H9 (cell line): ENCODE measurements around the gene POLR2L. TPM values are rescaled to one million over a fixed set of nuclear protein-coding genes. Genes with fewer than 3 reads are reported as not detected.

Experiments used
- DNase-seq: peaks from one replicate; pipeline ENCODE4 v3.0.0-alpha.2; 2017
- H2AFZ ChIP-seq: one replicate; pipeline ENCODE4 v1.6.1; 2013; ENCODE audit warnings: mild to moderate bottlenecking, low read length, control low read depth, moderate library complexity
- H2AK5ac ChIP-seq: 2 replicates; pipeline ENCODE4 v1.6.1; 2013; ENCODE audit warnings: low read length, control low read depth, mixed read lengths; ENCODE audit not compliant: insufficient read length
- H2BK120ac ChIP-seq: one replicate; pipeline ENCODE4 v1.6.1; 2013; ENCODE audit warnings: low read depth, mild to moderate bottlenecking, low read length, control low read depth, inconsistent platforms; ENCODE audit not compliant: poor library complexity, severe bottlenecking
- H2BK12ac ChIP-seq: 2 replicates; pipeline ENCODE4 v1.6.1; 2013; ENCODE audit warnings: low read length, control low read depth, mixed read lengths, low read depth; ENCODE audit not compliant: insufficient read length
- H2BK15ac ChIP-seq: 2 replicates; pipeline ENCODE4 v1.6.1; 2013; ENCODE audit warnings: low read depth, low read length, control low read depth
- H2BK20ac ChIP-seq: one replicate; pipeline ENCODE4 v1.6.1; 2013; ENCODE audit warnings: low read depth, mild to moderate bottlenecking, low read length, control low read depth, inconsistent platforms; ENCODE audit not compliant: poor library complexity, severe bottlenecking
- H2BK5ac ChIP-seq: 2 replicates; pipeline ENCODE4 v1.6.1; 2013; ENCODE audit warnings: low read length, control low read depth, mixed read lengths; ENCODE audit not compliant: insufficient read length
- H3K14ac ChIP-seq: 2 replicates; pipeline ENCODE4 v1.6.1; 2013; ENCODE audit warnings: low read length, control low read depth; ENCODE audit not compliant: insufficient read depth
- H3K18ac ChIP-seq: 2 replicates; pipeline ENCODE4 v1.6.1; 2013; ENCODE audit warnings: low read depth, mild to moderate bottlenecking, mixed read lengths, low read length, control low read depth; ENCODE audit not compliant: insufficient read length
- H3K23ac ChIP-seq: 2 replicates; pipeline ENCODE4 v1.6.1; 2013; ENCODE audit warnings: low read length, control low read depth, mixed read lengths, low read depth; ENCODE audit not compliant: insufficient read length
- H3K23me2 ChIP-seq: 2 replicates; pipeline ENCODE4 v1.6.1; 2013; ENCODE audit warnings: low read depth, mild to moderate bottlenecking, mixed read lengths, low read length, control low read depth; ENCODE audit not compliant: insufficient read length, poor library complexity, severe bottlenecking
- H3K27ac ChIP-seq: 2 replicates; pipeline ENCODE4 v1.5.1; 2013; ENCODE audit warnings: low read length, control low read depth, mixed read lengths, low read depth; ENCODE audit not compliant: insufficient read length
- H3K27me3 ChIP-seq: 2 replicates; pipeline ENCODE4 v1.6.1; 2013; ENCODE audit warnings: low read length, control low read depth, inconsistent platforms; ENCODE audit not compliant: insufficient read depth
- H3K4ac ChIP-seq: 2 replicates; pipeline ENCODE4 v1.6.1; 2013; ENCODE audit warnings: low read depth, mild to moderate bottlenecking, control low read depth, inconsistent platforms, low read length, moderate library complexity
- H3K4me1 ChIP-seq: 2 replicates; pipeline ENCODE4 v1.6.1; 2013; ENCODE audit warnings: low read length, control low read depth, inconsistent platforms; ENCODE audit not compliant: insufficient read depth
- H3K4me2 ChIP-seq: 2 replicates; pipeline ENCODE4 v1.6.1; 2013; ENCODE audit warnings: low read length, control low read depth, mixed read lengths; ENCODE audit not compliant: insufficient read length, insufficient read depth
- H3K56ac ChIP-seq: 2 replicates; pipeline ENCODE4 v1.6.1; 2013; ENCODE audit warnings: low read depth, mild to moderate bottlenecking, mixed read lengths, low read length, control low read depth; ENCODE audit not compliant: insufficient read length
- H3K79me1 ChIP-seq: 2 replicates; pipeline ENCODE4 v1.6.1; 2013; ENCODE audit warnings: low read depth, mild to moderate bottlenecking, moderate library complexity, low read length, control low read depth, inconsistent platforms; ENCODE audit not compliant: insufficient read depth, poor library complexity, severe bottlenecking
- H3K79me2 ChIP-seq: 2 replicates; pipeline ENCODE4 v1.6.1; 2013; ENCODE audit warnings: low read length, control low read depth, inconsistent platforms; ENCODE audit not compliant: insufficient read depth
- H3K9ac ChIP-seq: 2 replicates; pipeline ENCODE4 v1.6.1; 2013; ENCODE audit warnings: low read length, control low read depth, mixed read lengths; ENCODE audit not compliant: insufficient read length; ENCODE audit errors: extremely low read depth
- H3K9me3 ChIP-seq: one replicate; pipeline ENCODE4 v1.6.1; 2013; ENCODE audit warnings: low read depth, low read length, inconsistent platforms; ENCODE audit not compliant: control insufficient read depth
- H3T11ph ChIP-seq: one replicate; pipeline ENCODE4 v1.6.1; 2013; ENCODE audit warnings: mild to moderate bottlenecking, low read length, control low read depth, inconsistent platforms
- H4K20me1 ChIP-seq: one replicate; pipeline ENCODE4 v1.6.1; 2013; ENCODE audit not compliant: control insufficient read depth, insufficient read length, insufficient read depth
- H4K5ac ChIP-seq: 2 replicates; pipeline ENCODE4 v1.6.1; 2013; ENCODE audit warnings: low read depth, mild to moderate bottlenecking, mixed read lengths, low read length, control low read depth; ENCODE audit not compliant: insufficient read length
- H4K8ac ChIP-seq: replicated peaks from 2 replicates; pipeline ENCODE4 v1.6.1; 2013; ENCODE audit warnings: low read length, control low read depth, mixed read lengths, low read depth; ENCODE audit not compliant: insufficient read length
- H4K91ac ChIP-seq: 2 replicates; pipeline ENCODE4 v1.6.1; 2013; ENCODE audit warnings: low read depth, mild to moderate bottlenecking, moderate library complexity, mixed read lengths, low read length, control low read depth; ENCODE audit not compliant: insufficient read length
- H3K27ac Mint-ChIP-seq, 3 experiments: 2 replicates in 2 of 3; 3 replicates in 1 of 3; pipeline ENCODE4 v1.8.0; 2020 to 2021; ENCODE audit warnings: mixed read lengths in 3 of 3, mild to moderate bottlenecking in 1 of 3, moderate library complexity in 1 of 3
- H3K27me3 Mint-ChIP-seq: 2 replicates; pipeline ENCODE4 v1.8.0; 2021; ENCODE audit warnings: low read depth, mild to moderate bottlenecking, moderate library complexity, mixed read lengths
- H3K36me3 Mint-ChIP-seq, 3 experiments: 2 replicates in 2 of 3; 3 replicates in 1 of 3; pipeline ENCODE4 v1.8.0; 2020 to 2021; ENCODE audit warnings: low read depth in 3 of 3, mixed read lengths in 3 of 3; ENCODE audit not compliant: insufficient read depth in 1 of 3
- H3K4me1 Mint-ChIP-seq, 2 experiments: 2 replicates each; pipeline ENCODE4 v1.8.0; 2020; ENCODE audit warnings: mixed read lengths in 2 of 2
- H3K4me3 Mint-ChIP-seq, 2 experiments: 2 replicates in 1 of 2; 3 replicates in 1 of 2; pipeline ENCODE4 v1.8.0; 2020 to 2021; ENCODE audit warnings: mild to moderate bottlenecking in 2 of 2, mixed read lengths in 2 of 2, moderate library complexity in 1 of 2
- H3K9me3 Mint-ChIP-seq, 2 experiments: 2 replicates in 1 of 2; 3 replicates in 1 of 2; pipeline ENCODE4 v1.8.0; 2020; ENCODE audit warnings: mild to moderate bottlenecking in 2 of 2, mixed read lengths in 2 of 2, moderate library complexity in 1 of 2
- CTCF ChIP-seq: fragments of 200-600 bp; sonication (generic); conservative IDR thresholded peaks from 3 replicates; pipeline ENCODE4 v1.8.0; 2021; ENCODE audit warnings: antibody characterized with exemption, mild to moderate bottlenecking
- WGBS: extraction: QIAGEN DNeasy Blood & Tissue Kit; methylation state at CpG from one replicate; pipeline ENCODE4 v1.1.7; 2013; ENCODE audit warnings: missing lambda C conversion rate, low lambda C conversion rate, mixed read lengths; ENCODE audit not compliant: insufficient read length; ENCODE audit errors: extremely low coverage; 5-methylcytosine and 5-hydroxymethylcytosine counted together
- total RNA-seq: library from RNA; stranded (reverse); gene quantifications from 2 replicates; pipeline ENCODE4 v1.2.1, GENCODE V29; 2021

POLR2L gene
- total RNA-seq, 1 experiment from 2014 or later, result 135 TPM

GRCh38 chr11:880447-880846 lies 38.1 kb upstream of the POLR2L start:
- Histone ChIP-seq H3K9ac (no peak overlapping the region), H3K4me2 (no peak overlapping the region), H3K4me1 (0 out of 2 replicates have a peak, but pooled peaks cover 2% of the 10 kb centered on the region), H3K79me2 (no peaks in the 10 kb centered on the region), H2AFZ (no peak overlapping the region), H3K23me2 (no peaks in the 10 kb centered on the region), H3K27me3 (no peaks in the 10 kb centered on the region), H2AK5ac (no peak overlapping the region), H4K20me1 (no peaks in the 10 kb centered on the region), H3K56ac (no peak overlapping the region), H3K14ac (no peak overlapping the region), H3K18ac (no peak overlapping the region), H4K8ac (no peak overlapping the region), H3T11ph (no peak overlapping the region), H2BK12ac (no peak overlapping the region), H4K5ac (no peak overlapping the region), H4K91ac (no peak overlapping the region), H2BK15ac (no peak overlapping the region), H2BK5ac (no peak overlapping the region), H2BK120ac (no peak overlapping the region), H3K4ac (no peak overlapping the region), H2BK20ac (no peak overlapping the region), H3K9me3 (no peaks in the 10 kb centered on the region), H3K79me1 (no peaks in the 10 kb centered on the region), H3K23ac (no peak overlapping the region), H3K27ac (no peak overlapping the region)
- Mint-ChIP-seq H3K36me3 (peaks cover 27 to 52% (median 52%) of the 10 kb centered on the region in 3 experiments), H3K27me3 (no peaks in the 10 kb centered on the region), H3K4me1 (peaks cover 2 to 3% of the 10 kb centered on the region in 2 experiments; a peak in 3 of 4 replicates), H3K27ac (no peak overlapping the region; a peak in 1 of 7 replicates), H3K9me3 (no peaks in the 10 kb centered on the region), H3K4me3 (no peak overlapping the region)
- peak; percentile 36; the same call in 2 of the 3 replicates for TF ChIP-seq CTCF
- no CpG with 5 or more reads among the region's 14 CpGs for WGBS
- DNase-seq, result no peak
